H9 (cell line): ENCODE results near the gene PAIP1. TPM values are rescaled to one million over a fixed set of nuclear protein-coding genes. Genes with fewer than 3 reads are reported as not detected.

ENCODE experiments used
- DNase-seq: peaks from one replicate; pipeline ENCODE4 v3.0.0-alpha.2; 2017
- H2AFZ ChIP-seq: one replicate; pipeline ENCODE4 v1.6.1; 2013; ENCODE audit warnings: mild to moderate bottlenecking, low read length, control low read depth, moderate library complexity
- H2AK5ac ChIP-seq: 2 replicates; pipeline ENCODE4 v1.6.1; 2013; ENCODE audit warnings: low read length, control low read depth, mixed read lengths; ENCODE audit not compliant: insufficient read length
- H2BK120ac ChIP-seq: one replicate; pipeline ENCODE4 v1.6.1; 2013; ENCODE audit warnings: low read depth, mild to moderate bottlenecking, low read length, control low read depth, inconsistent platforms; ENCODE audit not compliant: poor library complexity, severe bottlenecking
- H2BK12ac ChIP-seq: 2 replicates; pipeline ENCODE4 v1.6.1; 2013; ENCODE audit warnings: low read length, control low read depth, mixed read lengths, low read depth; ENCODE audit not compliant: insufficient read length
- H2BK15ac ChIP-seq: 2 replicates; pipeline ENCODE4 v1.6.1; 2013; ENCODE audit warnings: low read depth, low read length, control low read depth
- H2BK20ac ChIP-seq: one replicate; pipeline ENCODE4 v1.6.1; 2013; ENCODE audit warnings: low read depth, mild to moderate bottlenecking, low read length, control low read depth, inconsistent platforms; ENCODE audit not compliant: poor library complexity, severe bottlenecking
- H2BK5ac ChIP-seq: 2 replicates; pipeline ENCODE4 v1.6.1; 2013; ENCODE audit warnings: low read length, control low read depth, mixed read lengths; ENCODE audit not compliant: insufficient read length
- H3K14ac ChIP-seq: 2 replicates; pipeline ENCODE4 v1.6.1; 2013; ENCODE audit warnings: low read length, control low read depth; ENCODE audit not compliant: insufficient read depth
- H3K18ac ChIP-seq: 2 replicates; pipeline ENCODE4 v1.6.1; 2013; ENCODE audit warnings: low read depth, mild to moderate bottlenecking, mixed read lengths, low read length, control low read depth; ENCODE audit not compliant: insufficient read length
- H3K23ac ChIP-seq: 2 replicates; pipeline ENCODE4 v1.6.1; 2013; ENCODE audit warnings: low read length, control low read depth, mixed read lengths, low read depth; ENCODE audit not compliant: insufficient read length
- H3K23me2 ChIP-seq: 2 replicates; pipeline ENCODE4 v1.6.1; 2013; ENCODE audit warnings: low read depth, mild to moderate bottlenecking, mixed read lengths, low read length, control low read depth; ENCODE audit not compliant: insufficient read length, poor library complexity, severe bottlenecking
- H3K27ac ChIP-seq: 2 replicates; pipeline ENCODE4 v1.5.1; 2013; ENCODE audit warnings: low read length, control low read depth, mixed read lengths, low read depth; ENCODE audit not compliant: insufficient read length
- H3K27me3 ChIP-seq: 2 replicates; pipeline ENCODE4 v1.6.1; 2013; ENCODE audit warnings: low read length, control low read depth, inconsistent platforms; ENCODE audit not compliant: insufficient read depth
- H3K4ac ChIP-seq: 2 replicates; pipeline ENCODE4 v1.6.1; 2013; ENCODE audit warnings: low read depth, mild to moderate bottlenecking, control low read depth, inconsistent platforms, low read length, moderate library complexity
- H3K4me1 ChIP-seq: 2 replicates; pipeline ENCODE4 v1.6.1; 2013; ENCODE audit warnings: low read length, control low read depth, inconsistent platforms; ENCODE audit not compliant: insufficient read depth
- H3K4me2 ChIP-seq: 2 replicates; pipeline ENCODE4 v1.6.1; 2013; ENCODE audit warnings: low read length, control low read depth, mixed read lengths; ENCODE audit not compliant: insufficient read length, insufficient read depth
- H3K56ac ChIP-seq: 2 replicates; pipeline ENCODE4 v1.6.1; 2013; ENCODE audit warnings: low read depth, mild to moderate bottlenecking, mixed read lengths, low read length, control low read depth; ENCODE audit not compliant: insufficient read length
- H3K79me1 ChIP-seq: 2 replicates; pipeline ENCODE4 v1.6.1; 2013; ENCODE audit warnings: low read depth, mild to moderate bottlenecking, moderate library complexity, low read length, control low read depth, inconsistent platforms; ENCODE audit not compliant: insufficient read depth, poor library complexity, severe bottlenecking
- H3K79me2 ChIP-seq: 2 replicates; pipeline ENCODE4 v1.6.1; 2013; ENCODE audit warnings: low read length, control low read depth, inconsistent platforms; ENCODE audit not compliant: insufficient read depth
- H3K9ac ChIP-seq: 2 replicates; pipeline ENCODE4 v1.6.1; 2013; ENCODE audit warnings: low read length, control low read depth, mixed read lengths; ENCODE audit not compliant: insufficient read length; ENCODE audit errors: extremely low read depth
- H3K9me3 ChIP-seq: one replicate; pipeline ENCODE4 v1.6.1; 2013; ENCODE audit warnings: low read depth, low read length, inconsistent platforms; ENCODE audit not compliant: control insufficient read depth
- H3T11ph ChIP-seq: one replicate; pipeline ENCODE4 v1.6.1; 2013; ENCODE audit warnings: mild to moderate bottlenecking, low read length, control low read depth, inconsistent platforms
- H4K20me1 ChIP-seq: one replicate; pipeline ENCODE4 v1.6.1; 2013; ENCODE audit not compliant: control insufficient read depth, insufficient read length, insufficient read depth
- H4K5ac ChIP-seq: 2 replicates; pipeline ENCODE4 v1.6.1; 2013; ENCODE audit warnings: low read depth, mild to moderate bottlenecking, mixed read lengths, low read length, control low read depth; ENCODE audit not compliant: insufficient read length
- H4K8ac ChIP-seq: replicated peaks from 2 replicates; pipeline ENCODE4 v1.6.1; 2013; ENCODE audit warnings: low read length, control low read depth, mixed read lengths, low read depth; ENCODE audit not compliant: insufficient read length
- H4K91ac ChIP-seq: 2 replicates; pipeline ENCODE4 v1.6.1; 2013; ENCODE audit warnings: low read depth, mild to moderate bottlenecking, moderate library complexity, mixed read lengths, low read length, control low read depth; ENCODE audit not compliant: insufficient read length
- H3K27ac Mint-ChIP-seq, 3 experiments: 2 replicates in 2 of 3; 3 replicates in 1 of 3; pipeline ENCODE4 v1.8.0; 2020 to 2021; ENCODE audit warnings: mixed read lengths in 3 of 3, mild to moderate bottlenecking in 1 of 3, moderate library complexity in 1 of 3
- H3K27me3 Mint-ChIP-seq: 2 replicates; pipeline ENCODE4 v1.8.0; 2021; ENCODE audit warnings: low read depth, mild to moderate bottlenecking, moderate library complexity, mixed read lengths
- H3K36me3 Mint-ChIP-seq, 3 experiments: 2 replicates in 2 of 3; 3 replicates in 1 of 3; pipeline ENCODE4 v1.8.0; 2020 to 2021; ENCODE audit warnings: low read depth in 3 of 3, mixed read lengths in 3 of 3; ENCODE audit not compliant: insufficient read depth in 1 of 3
- H3K4me1 Mint-ChIP-seq, 2 experiments: 2 replicates each; pipeline ENCODE4 v1.8.0; 2020; ENCODE audit warnings: mixed read lengths in 2 of 2
- H3K4me3 Mint-ChIP-seq, 2 experiments: 2 replicates in 1 of 2; 3 replicates in 1 of 2; pipeline ENCODE4 v1.8.0; 2020 to 2021; ENCODE audit warnings: mild to moderate bottlenecking in 2 of 2, mixed read lengths in 2 of 2, moderate library complexity in 1 of 2
- H3K9me3 Mint-ChIP-seq, 2 experiments: 2 replicates in 1 of 2; 3 replicates in 1 of 2; pipeline ENCODE4 v1.8.0; 2020; ENCODE audit warnings: mild to moderate bottlenecking in 2 of 2, mixed read lengths in 2 of 2, moderate library complexity in 1 of 2
- WGBS: extraction: QIAGEN DNeasy Blood & Tissue Kit; methylation state at CpG from one replicate; pipeline ENCODE4 v1.1.7; 2013; ENCODE audit warnings: missing lambda C conversion rate, low lambda C conversion rate, mixed read lengths; ENCODE audit not compliant: insufficient read length; ENCODE audit errors: extremely low coverage; 5-methylcytosine and 5-hydroxymethylcytosine counted together
- total RNA-seq: library from RNA; stranded (reverse); gene quantifications from 2 replicates; pipeline ENCODE4 v1.2.1, GENCODE V29; 2021
- TF ChIP-seq, protein P1 (sequence below): fragments of 200-600 bp; sonication (generic); conservative IDR thresholded peaks from 3 replicates; pipeline ENCODE4 v1.8.0; 2021; ENCODE audit warnings: antibody characterized with exemption, mild to moderate bottlenecking

PAIP1 gene
- total RNA-seq, 1 experiment from 2014 or later, result 92.9 TPM

DNA sequence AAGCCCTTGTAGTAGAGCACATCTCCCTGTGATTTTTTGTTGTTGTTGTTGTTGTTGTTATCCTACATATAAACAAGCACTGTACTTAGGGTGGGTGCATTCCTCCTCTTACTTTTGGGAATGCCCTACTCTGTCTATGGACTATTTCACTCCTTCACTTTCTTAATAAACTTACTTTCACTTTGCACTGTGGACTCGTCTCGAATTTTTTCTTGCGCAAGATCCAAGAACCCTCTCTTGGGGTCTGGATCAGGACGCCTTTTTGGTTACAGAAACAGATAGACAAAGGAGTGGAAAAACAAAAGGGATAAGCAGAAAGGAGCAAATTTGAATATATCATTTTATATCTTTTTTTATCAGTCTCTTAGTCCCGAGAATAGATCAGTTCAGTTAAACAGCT lies 14.4 kb upstream of the PAIP1 start:
- H3K14ac ChIP-seq, result no peak overlapping the region
- no peak overlapping the region for H3K56ac ChIP-seq
- TF ChIP-seq, protein P1, sequence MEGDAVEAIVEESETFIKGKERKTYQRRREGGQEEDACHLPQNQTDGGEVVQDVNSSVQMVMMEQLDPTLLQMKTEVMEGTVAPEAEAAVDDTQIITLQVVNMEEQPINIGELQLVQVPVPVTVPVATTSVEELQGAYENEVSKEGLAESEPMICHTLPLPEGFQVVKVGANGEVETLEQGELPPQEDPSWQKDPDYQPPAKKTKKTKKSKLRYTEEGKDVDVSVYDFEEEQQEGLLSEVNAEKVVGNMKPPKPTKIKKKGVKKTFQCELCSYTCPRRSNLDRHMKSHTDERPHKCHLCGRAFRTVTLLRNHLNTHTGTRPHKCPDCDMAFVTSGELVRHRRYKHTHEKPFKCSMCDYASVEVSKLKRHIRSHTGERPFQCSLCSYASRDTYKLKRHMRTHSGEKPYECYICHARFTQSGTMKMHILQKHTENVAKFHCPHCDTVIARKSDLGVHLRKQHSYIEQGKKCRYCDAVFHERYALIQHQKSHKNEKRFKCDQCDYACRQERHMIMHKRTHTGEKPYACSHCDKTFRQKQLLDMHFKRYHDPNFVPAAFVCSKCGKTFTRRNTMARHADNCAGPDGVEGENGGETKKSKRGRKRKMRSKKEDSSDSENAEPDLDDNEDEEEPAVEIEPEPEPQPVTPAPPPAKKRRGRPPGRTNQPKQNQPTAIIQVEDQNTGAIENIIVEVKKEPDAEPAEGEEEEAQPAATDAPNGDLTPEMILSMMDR, result no peak
- no peak overlapping the region for H2AK5ac ChIP-seq
- Mint-ChIP-seq H3K9me3 (peaks cover 0 to 5% of the 10 kb centered on the region in 2 experiments; a peak in 1 of 5 replicates), H3K36me3 (peaks cover 6 to 13% (median 8%) of the 10 kb centered on the region in 3 experiments; a peak in 5 of 7 replicates), H3K27me3 (no peaks in the 10 kb centered on the region), H3K4me1 (no peaks in the 10 kb centered on the region), H3K4me3 (no peak overlapping the region), H3K27ac (no peak overlapping the region)
- no peak for DNase-seq
- no peak overlapping the region for H3T11ph ChIP-seq
- no peak overlapping the region for H3K9ac ChIP-seq
- H3K18ac ChIP-seq, result no peak overlapping the region
- no peak overlapping the region for H3K23ac ChIP-seq
- whole genome bisulfite sequencing, result no CpG with 5 or more reads among the region's 5 CpGs
- no peaks in the 10 kb centered on the region for H3K79me2 ChIP-seq
- no peaks in the 10 kb centered on the region for H4K20me1 ChIP-seq
- no peak overlapping the region for H4K5ac ChIP-seq
- H3K79me1 ChIP-seq, result no peaks in the 10 kb centered on the region
- H4K8ac ChIP-seq, result no peak overlapping the region
- no peaks in the 10 kb centered on the region for H3K23me2 ChIP-seq
- H3K4me1 ChIP-seq, result no peaks in the 10 kb centered on the region
- no peaks in the 10 kb centered on the region for H3K27me3 ChIP-seq
- no peak overlapping the region for H2AFZ ChIP-seq
- H3K27ac ChIP-seq, result no peak overlapping the region
- H2BK12ac ChIP-seq, result no peak overlapping the region
- H3K9me3 ChIP-seq, result no peaks in the 10 kb centered on the region
- no peak overlapping the region for H2BK15ac ChIP-seq
- H3K4ac ChIP-seq, result no peak overlapping the region
- H2BK120ac ChIP-seq, result no peak overlapping the region
- no peak overlapping the region for H2BK20ac ChIP-seq
- H4K91ac ChIP-seq, result no peak overlapping the region
- H2BK5ac ChIP-seq, result no peak overlapping the region
- H3K4me2 ChIP-seq, result no peak overlapping the region
